GM12878 (cell line): ENCODE data around the gene CREBZF. TPM values are rescaled to one million over a fixed set of nuclear protein-coding genes. Genes with fewer than 3 reads are reported as not detected.
A peak's percentile ranks its signal among the peaks of the same experiment; 100 is the strongest.

Source experiments
- CHD4 ChIP-seq: fragments of 200-600 bp; sonication (generic); IDR thresholded peaks from 2 replicates; pipeline ENCODE4 v1.6.1; 2016; ENCODE audit warnings: mild to moderate bottlenecking
- EGR1 ChIP-seq, 2 experiments: IDR thresholded peaks; 1 replicate in 1 of 2; 2 replicates in 1 of 2; pipeline ENCODE4 v1.6.1; 2011 to 2012; ENCODE audit warnings: low read depth in 2 of 2, low read length in 2 of 2, borderline replicate concordance in 1 of 2, mild to moderate bottlenecking in 1 of 2, moderate library complexity in 1 of 2
- HDAC2 ChIP-seq: fragments of 200-600 bp; sonication (generic); IDR thresholded peaks from 2 replicates; pipeline ENCODE4 v1.6.1; 2017
- IRF3 ChIP-seq: fragments of 450-650 bp; IDR thresholded peaks from 2 replicates; pipeline ENCODE4 v1.6.1; 2014; ENCODE audit warnings: mild to moderate bottlenecking
- IRF4 ChIP-seq: IDR thresholded peaks from 2 replicates; pipeline ENCODE4 v1.6.1; 2011; ENCODE audit warnings: low read depth, low read length
- MXI1 ChIP-seq: fragments of 150-350 bp; IDR thresholded peaks from 2 replicates; pipeline ENCODE4 v1.6.1; 2011; ENCODE audit warnings: low read depth, mild to moderate bottlenecking, inconsistent platforms, low read length, improper control_type of control experiment
- MYB ChIP-seq: fragments of 150-350 bp; IDR thresholded peaks from 2 replicates; pipeline ENCODE4 v1.6.1; 2014; ENCODE audit warnings: mild to moderate bottlenecking, low read depth, low read length, borderline replicate concordance
- NFYB ChIP-seq: IDR thresholded peaks from 2 replicates; pipeline ENCODE4 v1.6.1; 2011; ENCODE audit warnings: low read depth, mild to moderate bottlenecking, low read length, improper control_type of control experiment, moderate library complexity; ENCODE audit not compliant: insufficient read depth
- RB1 ChIP-seq: fragments of 450-650 bp; formaldehyde crosslinking; IDR thresholded peaks from 2 replicates; pipeline ENCODE4 v1.6.1; 2017; ENCODE audit warnings: mild to moderate bottlenecking, borderline replicate concordance
- RELB ChIP-seq: fragments of 450-650 bp; IDR thresholded peaks from 2 replicates; pipeline ENCODE4 v1.6.1; 2017; ENCODE audit warnings: low read depth, mild to moderate bottlenecking, moderate library complexity
- SIX5 ChIP-seq: IDR thresholded peaks from 2 replicates; pipeline ENCODE4 v1.6.1; 2011; ENCODE audit warnings: mild to moderate bottlenecking, low read depth, low read length, moderate library complexity; ENCODE audit not compliant: severe bottlenecking
- SMARCA5 ChIP-seq: fragments of 450-650 bp; IDR thresholded peaks from 2 replicates; pipeline ENCODE4 v1.6.1; 2017; ENCODE audit warnings: mild to moderate bottlenecking
- SPI1 ChIP-seq: IDR thresholded peaks from 2 replicates; pipeline ENCODE4 v1.6.1; 2011; ENCODE audit warnings: low read depth, mild to moderate bottlenecking, low read length, moderate library complexity, borderline replicate concordance; ENCODE audit not compliant: insufficient read depth
- ZNF217 ChIP-seq: fragments of 450-650 bp; IDR thresholded peaks from 2 replicates; pipeline ENCODE4 v1.6.1; 2017; ENCODE audit warnings: antibody characterized with exemption, mild to moderate bottlenecking
- ZNF24 ChIP-seq: fragments of 450-650 bp; IDR thresholded peaks from 2 replicates; pipeline ENCODE4 v1.6.1; 2017; ENCODE audit warnings: antibody characterized with exemption, mild to moderate bottlenecking
- ZZZ3 ChIP-seq: IDR thresholded peaks from 2 replicates; pipeline ENCODE4 v1.6.1; 2011; ENCODE audit warnings: low read depth; ENCODE audit not compliant: control insufficient read depth, insufficient read length
- polyA plus RNA-seq, 11 experiments: library from polyadenylated mRNA; depleted of rRNA in 4 of 11; unstranded in 6 of 11; stranded (reverse) in 5 of 11; fragments of >200 nt; fragmentation: Nextera tagmentation in 4 of 11; fragmentation: Illumina TruSeq in 1 of 11; extraction: Ambion mirVana in 4 of 11; extraction: Trizol in 1 of 11; gene quantifications; 1 replicate in 1 of 11; 2 replicates in 10 of 11; pipeline versions ENCODE4 v1.2.1 to v1.2.3, GENCODE V29; 2011 to 2016; ENCODE audit warnings: inconsistent platforms in 2 of 11, missing spikeins in 2 of 11, low read depth in 1 of 11
- total RNA-seq, 4 experiments: library from RNA; depleted of rRNA in 3 of 4; stranded (reverse); fragments of >200 nt in 3 of 4; fragmentation: Illumina TruSeq in 1 of 4; extraction: Trizol in 1 of 4; gene quantifications; 2 replicates each; pipeline versions ENCODE4 v1.2.1 to v1.2.3, GENCODE V29; 2013 to 2021
- TF ChIP-seq, protein P1 (sequence below): fragments of 450-650 bp; IDR thresholded peaks from 2 replicates; pipeline ENCODE4 v1.6.1; 2017; ENCODE audit warnings: mild to moderate bottlenecking
- TF ChIP-seq, protein P2 (sequence below): fragments of 450-650 bp; IDR thresholded peaks from 2 replicates; pipeline ENCODE4 v1.6.1; 2018; ENCODE audit warnings: borderline replicate concordance, mild to moderate bottlenecking; ENCODE audit not compliant: partially characterized antibody
- TF ChIP-seq, protein P3 (sequence below): fragments of 450-650 bp; IDR thresholded peaks from 2 replicates; pipeline ENCODE4 v1.6.1; 2017; ENCODE audit warnings: borderline replicate concordance
- TF ChIP-seq, protein P4 (sequence below): IDR thresholded peaks from 2 replicates; pipeline ENCODE4 v1.6.1; 2011; ENCODE audit warnings: low read depth, low read length, improper control_type of control experiment, borderline replicate concordance

The CREBZF gene
- total and polyA plus RNA-seq, 10 of the 15 experiments (the other 5 are each of a cell fraction or from before 2014, with no cell fraction given), result 11.1 to 51.2 (median 34.1) TPM

DNA sequence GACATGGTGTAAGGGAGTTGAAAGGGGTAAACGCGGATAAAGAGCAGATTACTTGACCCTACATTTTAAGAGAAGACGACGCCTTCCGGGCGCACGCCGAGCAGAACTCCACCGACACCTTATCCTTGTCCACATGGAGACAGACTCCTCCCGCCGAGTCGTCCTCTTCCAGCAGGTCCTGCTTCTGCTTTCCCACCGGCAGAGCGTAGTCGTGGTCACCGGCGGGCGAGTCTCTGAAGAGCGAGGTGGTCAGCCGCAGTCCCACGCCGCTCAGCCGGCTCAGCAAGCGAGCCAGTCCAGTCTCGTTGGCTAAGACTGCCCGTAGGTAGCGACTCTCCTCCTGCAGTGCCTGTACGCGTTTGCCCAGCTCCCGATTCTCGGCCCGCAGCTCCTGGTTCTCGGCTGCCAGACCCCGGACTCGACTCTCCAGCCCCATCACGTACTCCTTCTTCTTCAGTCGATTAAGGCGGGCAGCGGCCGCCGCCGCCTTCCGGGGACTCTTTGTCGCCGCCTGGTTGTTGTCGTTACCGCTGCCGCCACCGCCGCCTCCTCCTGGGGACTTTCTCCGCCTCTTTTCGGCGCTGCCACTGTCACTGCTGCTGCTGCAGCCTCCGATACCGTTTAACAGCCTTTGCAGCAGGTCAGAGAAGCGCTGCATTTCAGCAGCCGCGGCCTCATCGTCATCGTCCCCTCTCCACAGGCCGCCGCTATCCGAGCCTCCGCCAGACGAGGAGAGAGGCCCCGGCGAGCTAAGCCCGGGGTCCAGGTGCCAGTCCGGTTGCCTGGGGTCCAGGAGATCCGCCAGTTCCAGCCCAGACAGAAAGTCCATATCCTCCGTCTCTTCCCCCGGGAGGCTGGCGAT, 945 bp downstream of the CREBZF start (continued):
- TF ChIP-seq ZZZ3 (no peak), MYB (no peak), CHD4 (no peak), ZNF217 (no peak), SMARCA5 (peak; percentile 83; the same call in 1 of the 2 replicates), SIX5 (no peak), NFYB (no peak), MXI1 (peak; percentile 21; the same call in 1 of the 2 replicates), HDAC2 (no peak), EGR1 (IDR thresholded peaks at IDR 0.05; ENCODE audit: borderline replicate concordance in 1 of 2, low read depth in 2 of 2, low read length in 2 of 2) (peak in 1 of 2 experiments; percentile 18; a peak in 1 of 3 replicates), SPI1 (no peak), RB1 (peak; percentile 72), ZNF24 (no peak), IRF3 (no peak), RELB (no peak), IRF4 (no peak)
- TF ChIP-seq, protein P1, sequence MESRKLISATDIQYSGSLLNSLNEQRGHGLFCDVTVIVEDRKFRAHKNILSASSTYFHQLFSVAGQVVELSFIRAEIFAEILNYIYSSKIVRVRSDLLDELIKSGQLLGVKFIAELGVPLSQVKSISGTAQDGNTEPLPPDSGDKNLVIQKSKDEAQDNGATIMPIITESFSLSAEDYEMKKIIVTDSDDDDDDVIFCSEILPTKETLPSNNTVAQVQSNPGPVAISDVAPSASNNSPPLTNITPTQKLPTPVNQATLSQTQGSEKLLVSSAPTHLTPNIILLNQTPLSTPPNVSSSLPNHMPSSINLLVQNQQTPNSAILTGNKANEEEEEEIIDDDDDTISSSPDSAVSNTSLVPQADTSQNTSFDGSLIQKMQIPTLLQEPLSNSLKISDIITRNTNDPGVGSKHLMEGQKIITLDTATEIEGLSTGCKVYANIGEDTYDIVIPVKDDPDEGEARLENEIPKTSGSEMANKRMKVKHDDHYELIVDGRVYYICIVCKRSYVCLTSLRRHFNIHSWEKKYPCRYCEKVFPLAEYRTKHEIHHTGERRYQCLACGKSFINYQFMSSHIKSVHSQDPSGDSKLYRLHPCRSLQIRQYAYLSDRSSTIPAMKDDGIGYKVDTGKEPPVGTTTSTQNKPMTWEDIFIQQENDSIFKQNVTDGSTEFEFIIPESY, result no peak
- TF ChIP-seq, protein P2, sequence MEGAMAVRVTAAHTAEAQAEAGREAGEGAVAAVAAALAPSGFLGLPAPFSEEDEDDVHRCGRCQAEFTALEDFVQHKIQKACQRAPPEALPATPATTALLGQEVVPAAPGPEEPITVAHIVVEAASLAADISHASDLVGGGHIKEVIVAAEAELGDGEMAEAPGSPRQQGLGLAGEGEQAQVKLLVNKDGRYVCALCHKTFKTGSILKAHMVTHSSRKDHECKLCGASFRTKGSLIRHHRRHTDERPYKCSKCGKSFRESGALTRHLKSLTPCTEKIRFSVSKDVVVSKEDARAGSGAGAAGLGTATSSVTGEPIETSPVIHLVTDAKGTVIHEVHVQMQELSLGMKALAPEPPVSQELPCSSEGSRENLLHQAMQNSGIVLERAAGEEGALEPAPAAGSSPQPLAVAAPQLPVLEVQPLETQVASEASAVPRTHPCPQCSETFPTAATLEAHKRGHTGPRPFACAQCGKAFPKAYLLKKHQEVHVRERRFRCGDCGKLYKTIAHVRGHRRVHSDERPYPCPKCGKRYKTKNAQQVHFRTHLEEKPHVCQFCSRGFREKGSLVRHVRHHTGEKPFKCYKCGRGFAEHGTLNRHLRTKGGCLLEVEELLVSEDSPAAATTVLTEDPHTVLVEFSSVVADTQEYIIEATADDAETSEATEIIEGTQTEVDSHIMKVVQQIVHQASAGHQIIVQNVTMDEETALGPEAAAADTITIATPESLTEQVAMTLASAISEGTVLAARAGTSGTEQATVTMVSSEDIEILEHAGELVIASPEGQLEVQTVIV, result no peak
- TF ChIP-seq, protein P3, sequence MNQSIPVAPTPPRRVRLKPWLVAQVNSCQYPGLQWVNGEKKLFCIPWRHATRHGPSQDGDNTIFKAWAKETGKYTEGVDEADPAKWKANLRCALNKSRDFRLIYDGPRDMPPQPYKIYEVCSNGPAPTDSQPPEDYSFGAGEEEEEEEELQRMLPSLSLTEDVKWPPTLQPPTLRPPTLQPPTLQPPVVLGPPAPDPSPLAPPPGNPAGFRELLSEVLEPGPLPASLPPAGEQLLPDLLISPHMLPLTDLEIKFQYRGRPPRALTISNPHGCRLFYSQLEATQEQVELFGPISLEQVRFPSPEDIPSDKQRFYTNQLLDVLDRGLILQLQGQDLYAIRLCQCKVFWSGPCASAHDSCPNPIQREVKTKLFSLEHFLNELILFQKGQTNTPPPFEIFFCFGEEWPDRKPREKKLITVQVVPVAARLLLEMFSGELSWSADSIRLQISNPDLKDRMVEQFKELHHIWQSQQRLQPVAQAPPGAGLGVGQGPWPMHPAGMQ, result no peak
- TF ChIP-seq, protein P4, sequence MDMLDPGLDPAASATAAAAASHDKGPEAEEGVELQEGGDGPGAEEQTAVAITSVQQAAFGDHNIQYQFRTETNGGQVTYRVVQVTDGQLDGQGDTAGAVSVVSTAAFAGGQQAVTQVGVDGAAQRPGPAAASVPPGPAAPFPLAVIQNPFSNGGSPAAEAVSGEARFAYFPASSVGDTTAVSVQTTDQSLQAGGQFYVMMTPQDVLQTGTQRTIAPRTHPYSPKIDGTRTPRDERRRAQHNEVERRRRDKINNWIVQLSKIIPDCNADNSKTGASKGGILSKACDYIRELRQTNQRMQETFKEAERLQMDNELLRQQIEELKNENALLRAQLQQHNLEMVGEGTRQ, result no peak
